Lung microvascular endothelial cell (primary cell): ENCODE results near the gene KRT222. TPM values are rescaled to one million over a fixed set of nuclear protein-coding genes. Genes with fewer than 3 reads are reported as not detected.

Experiments
- DNase-seq, 2 donors: peaks; one replicate each; pipeline versions ENCODE4 v3.0.0 to v3.0.0-alpha.2; 2010; ENCODE audit warnings: low read depth in 2 of 2
- total RNA-seq: library from RNA; depleted of rRNA; stranded (reverse); fragments of >200 nt; gene quantifications from 2 replicates; pipeline ENCODE4 v1.2.1, GENCODE V29; 2014

KRT222 gene
- total RNA-seq, 1 donor from 2014 or later = not detected

GRCh38 chr17:40615841-40616476, 49.0 kb downstream of the KRT222 start:
- no peak for DNase-seq

- peak; percentile 46 to 78 for DNase-seq
Measured at GRCh38 chr17:40615068-40615840, 49.7 kb downstream of the KRT222 start.

- no peak for DNase-seq
Measured at GRCh38 chr17:40614431-40615067, 50.4 kb downstream of the KRT222 start.

GRCh38 chr17:40613467-40614154, 51.4 kb downstream of the KRT222 start:
- no peak for DNase-seq

GRCh38 chr17:40612599-40613244, 52.3 kb downstream of the KRT222 start:
- no peak for DNase-seq

- DNase-seq = no peak
Measured at GRCh38 chr17:40611840-40612474, 53.0 kb downstream of the KRT222 start.

GRCh38 chr17:40610359-40610758, 54.6 kb downstream of the KRT222 start:
- DNase-seq = no peak

GRCh38 chr17:40608061-40608581, 56.9 kb downstream of the KRT222 start:
- peak in 1 of 2 donors; percentile 41 for DNase-seq

- no peak for DNase-seq
Measured at GRCh38 chr17:40607641-40608040, 57.3 kb downstream of the KRT222 start.

GRCh38 chr17:40606548-40607353, 58.2 kb downstream of the KRT222 start:
- no peak for DNase-seq

- no peak for DNase-seq
Measured at GRCh38 chr17:40605306-40605705, 59.7 kb downstream of the KRT222 start.

Other genes starting within 250 kb of the KRT222 start
- 10.5 and 35.3 TPM in 2 replicates for gene TOP2A, start 247.3 kb downstream of the KRT222 start, total RNA-seq
- 163 and 193 TPM in 2 replicates for gene IGFBP4, start 221.7 kb downstream of the KRT222 start, total RNA-seq
- gene TNS4, start 163.6 kb downstream of the KRT222 start, total RNA-seq = not detected in 2 replicates
- under 0.01 TPM in 1 of 2 replicates, not detected in the other for gene CCR7, start 99.7 kb downstream of the KRT222 start, total RNA-seq
- gene SMARCE1, start 17.4 kb downstream of the KRT222 start, total RNA-seq = 52.8 and 63.0 TPM in 2 replicates
- not detected in 2 replicates for gene KRT24, start 38.6 kb upstream of the KRT222 start, total RNA-seq
- not detected in 2 replicates for gene KRT25, start 90.2 kb upstream of the KRT222 start, total RNA-seq
- not detected in 2 replicates for gene KRT26, start 107.0 kb upstream of the KRT222 start, total RNA-seq
- not detected in 2 replicates for gene KRT27, start 117.4 kb upstream of the KRT222 start, total RNA-seq
- not detected in 2 replicates for gene KRT28, start 134.8 kb upstream of the KRT222 start, total RNA-seq
- 1.6 and 3.3 TPM in 2 replicates for gene KRT10, start 157.4 kb upstream of the KRT222 start, total RNA-seq
- gene KRT12, start 202.0 kb upstream of the KRT222 start, total RNA-seq = not detected in 2 replicates
- not detected in 2 replicates for gene KRT20, start 220.1 kb upstream of the KRT222 start, total RNA-seq